HG03064 (cell line): ENCODE results near the gene BASP1.
"Not testable (repeated sequence)": the region's sequence is repeated elsewhere in the genome, so short reads cannot be mapped to it uniquely, and the experiment has no call there.

Experiments used
- ATAC-seq: cut with Tn5 transposase; IDR thresholded peaks from one replicate; pipeline ENCODE4 v1.9.1; 2021; ENCODE audit warnings: low read depth; ENCODE audit not compliant: unreplicated experiment

The BASP1 gene

DNA sequence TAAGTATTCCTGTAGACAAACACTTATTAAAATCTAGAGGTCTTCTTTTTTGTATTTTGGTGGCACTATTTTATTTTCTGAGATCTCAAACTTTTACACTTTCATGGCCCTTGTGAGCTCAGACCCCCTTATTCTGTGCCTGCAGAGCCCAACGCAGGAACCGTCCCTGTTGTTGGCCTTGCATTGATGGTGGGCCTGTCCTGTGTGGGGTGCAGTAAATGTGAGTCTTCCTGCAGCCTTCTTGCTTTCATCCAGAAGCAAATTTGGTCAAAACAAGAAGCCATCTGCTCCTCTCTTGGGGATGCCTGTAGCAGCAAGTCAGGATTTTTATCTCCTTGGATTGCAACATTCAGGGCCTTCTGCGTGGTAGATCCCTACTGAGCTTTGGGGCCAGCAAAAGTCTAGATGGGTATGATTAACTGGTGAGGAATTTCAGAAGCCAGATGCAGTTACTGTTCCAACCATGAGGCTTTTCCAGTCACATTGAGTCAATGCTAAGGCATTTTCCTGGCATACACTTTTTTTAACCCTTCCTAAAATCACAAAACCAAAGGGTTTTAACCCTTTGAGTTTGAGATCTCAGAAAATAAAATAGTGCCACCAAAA, 31.7 kb downstream of the BASP1 start:
- no peak for ATAC-seq

GRCh38 chr5:17249841-17250240, 32.4 kb downstream of the BASP1 start:
- ATAC-seq: not testable (repeated sequence)

DNA sequence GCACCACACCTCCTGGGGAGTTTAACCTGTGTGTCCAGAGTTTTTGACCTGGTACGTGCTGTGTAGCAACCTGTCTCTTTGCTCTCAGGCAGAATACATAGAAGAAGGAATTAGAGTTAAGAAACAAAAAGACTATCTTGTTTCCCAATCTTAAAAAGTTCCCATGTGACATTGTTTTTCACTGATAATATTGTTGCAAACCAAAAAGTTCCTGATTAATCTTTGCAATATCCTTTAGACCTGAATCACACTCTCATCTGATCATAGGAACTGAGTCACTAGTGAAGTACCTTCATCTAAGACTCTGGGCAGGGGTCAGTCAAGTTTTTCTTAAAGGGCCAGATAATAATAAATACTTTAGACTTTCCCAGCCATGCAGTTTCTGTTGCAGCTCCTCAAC, 35.1 kb downstream of the BASP1 start:
- ATAC-seq: no peak

DNA sequence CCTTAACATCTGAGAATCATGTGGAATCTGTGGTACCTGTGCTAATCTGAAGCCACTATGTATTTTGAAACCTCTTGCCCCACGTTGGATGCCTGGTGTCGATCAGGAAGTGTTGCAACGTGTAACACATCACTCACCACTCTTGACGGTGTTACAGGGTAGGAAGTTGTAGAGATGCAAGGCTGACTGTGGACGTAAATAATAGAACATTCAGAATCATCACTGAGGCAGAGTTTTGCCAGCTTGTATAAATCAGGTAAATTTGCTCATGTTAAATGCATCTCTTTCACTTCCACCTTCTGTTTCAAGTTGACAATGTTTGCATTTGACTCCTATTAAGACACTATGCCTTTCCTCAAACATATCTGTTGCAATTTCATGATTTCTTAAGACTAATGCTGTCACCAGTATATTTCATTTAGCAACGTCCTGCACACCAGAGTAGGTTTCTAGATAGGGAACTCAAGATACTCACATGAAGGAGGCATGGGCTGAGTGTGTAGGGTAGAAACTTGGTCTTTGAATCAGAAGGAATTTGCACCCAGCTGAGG, 38.1 kb downstream of the BASP1 start:
- ATAC-seq: peak; percentile 47

DNA sequence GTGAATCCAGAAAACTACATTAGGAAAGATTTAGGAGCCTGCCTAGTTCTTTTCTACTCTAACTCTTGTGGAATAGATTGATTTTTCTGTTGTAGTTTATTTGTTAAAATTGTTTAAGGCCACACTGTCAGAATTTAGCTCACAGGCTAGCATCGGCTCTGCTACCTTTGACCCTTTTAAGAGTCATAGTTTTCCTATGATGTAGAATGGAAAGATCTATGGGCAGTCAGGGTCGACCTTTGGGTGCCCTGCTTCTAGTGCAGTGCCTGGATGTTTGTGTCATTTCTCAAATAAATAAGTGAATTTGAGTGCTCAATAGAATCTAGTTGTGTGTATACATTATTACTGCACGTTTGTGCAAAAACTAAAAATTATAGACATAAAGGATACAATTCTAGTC, 38.7 kb downstream of the BASP1 start:
- no peak for ATAC-seq

DNA sequence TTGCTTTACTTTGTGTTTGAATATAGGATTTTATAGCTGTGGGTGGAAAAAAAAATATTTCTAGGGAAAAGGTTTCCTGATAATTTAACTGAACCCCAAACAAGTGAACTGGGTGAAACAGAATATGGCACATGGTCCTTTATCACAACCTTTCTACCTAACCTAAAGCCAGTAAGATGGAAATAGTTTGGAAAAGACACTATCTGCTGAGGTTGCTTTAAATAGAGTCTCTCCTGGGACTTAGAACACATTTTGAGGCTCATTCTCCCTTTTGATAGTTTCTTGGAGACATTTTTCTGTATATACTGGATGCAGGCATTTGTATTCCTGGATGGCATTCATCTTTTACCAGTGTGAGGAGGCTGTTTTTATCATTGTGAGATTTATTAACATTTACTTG, 39.4 kb downstream of the BASP1 start:
- no peak for ATAC-seq

DNA sequence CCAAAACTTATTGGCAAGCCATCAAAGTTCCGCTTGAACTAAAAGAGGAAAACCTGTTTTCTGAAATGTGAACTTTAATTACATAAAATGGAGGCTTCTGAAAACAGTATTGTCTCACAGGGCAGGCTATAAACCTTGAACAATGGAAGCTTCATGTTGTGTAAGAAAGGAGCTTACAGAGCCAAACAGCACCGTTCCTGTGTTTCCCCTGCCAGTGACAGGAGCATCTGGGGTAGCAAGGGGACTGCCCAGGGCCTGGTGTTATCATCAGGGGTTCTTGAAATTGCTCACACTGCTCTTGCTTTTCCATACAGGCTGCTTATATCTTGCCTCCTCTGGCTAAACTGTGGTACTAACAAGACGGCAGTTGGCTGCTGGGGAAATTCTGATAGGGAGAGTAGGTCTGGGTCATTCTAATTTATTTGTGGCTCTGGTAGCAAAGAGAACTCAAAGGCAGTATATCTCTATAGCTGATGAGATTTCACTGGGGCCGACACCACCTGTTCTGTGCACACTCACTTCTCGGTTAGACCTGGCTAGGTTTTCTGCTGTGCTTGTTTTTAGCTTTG, 40.4 kb downstream of the BASP1 start:
- peak; percentile 67 for ATAC-seq

DNA sequence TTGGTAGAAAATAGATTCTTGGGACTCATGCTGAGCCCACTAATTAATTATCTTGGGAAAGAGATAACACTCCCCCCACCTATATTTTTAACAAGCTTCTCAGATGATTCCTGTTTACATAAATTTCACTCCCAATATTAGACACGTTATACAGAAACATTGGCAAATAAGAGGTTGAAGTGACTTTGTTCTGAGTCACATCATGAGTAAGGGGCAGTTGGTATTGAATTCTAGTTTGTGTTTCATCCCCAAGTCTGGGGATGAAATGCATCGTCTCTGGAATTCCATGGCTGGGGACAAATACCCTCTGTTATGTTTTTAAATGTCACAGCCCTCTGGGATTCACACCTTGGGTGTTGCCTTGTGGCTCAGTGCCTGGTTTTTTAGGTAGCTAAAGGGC, 41.0 kb downstream of the BASP1 start:
- ATAC-seq: no peak

- not testable (repeated sequence) for ATAC-seq
Measured at GRCh38 chr5:17259012-17259411, 41.6 kb downstream of the BASP1 start.

- no peak for ATAC-seq
Measured at GRCh38 chr5:17259630-17260257, 42.3 kb downstream of the BASP1 start.

DNA sequence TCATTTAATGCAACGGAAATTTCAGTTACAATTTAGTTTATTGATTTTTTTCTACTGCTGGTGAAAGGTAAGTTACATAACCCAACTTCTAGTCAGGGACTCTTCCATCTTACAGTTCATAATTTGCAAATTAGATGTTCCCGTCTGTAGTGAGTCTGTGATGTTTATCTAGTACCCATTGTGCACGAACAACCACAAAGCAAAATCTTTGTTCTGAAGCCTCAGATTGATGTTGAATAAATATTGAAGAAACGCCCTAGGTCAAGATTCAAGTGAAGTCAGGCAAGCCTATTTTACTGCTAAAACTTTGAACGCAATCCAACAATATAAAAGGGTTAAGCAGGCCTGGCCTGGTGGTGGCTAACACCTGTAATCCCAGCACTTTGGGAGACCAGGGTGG, 43.1 kb downstream of the BASP1 start:
- no peak for ATAC-seq

- ATAC-seq: no peak
Measured at GRCh38 chr5:17261075-17261474, 43.6 kb downstream of the BASP1 start.

DNA sequence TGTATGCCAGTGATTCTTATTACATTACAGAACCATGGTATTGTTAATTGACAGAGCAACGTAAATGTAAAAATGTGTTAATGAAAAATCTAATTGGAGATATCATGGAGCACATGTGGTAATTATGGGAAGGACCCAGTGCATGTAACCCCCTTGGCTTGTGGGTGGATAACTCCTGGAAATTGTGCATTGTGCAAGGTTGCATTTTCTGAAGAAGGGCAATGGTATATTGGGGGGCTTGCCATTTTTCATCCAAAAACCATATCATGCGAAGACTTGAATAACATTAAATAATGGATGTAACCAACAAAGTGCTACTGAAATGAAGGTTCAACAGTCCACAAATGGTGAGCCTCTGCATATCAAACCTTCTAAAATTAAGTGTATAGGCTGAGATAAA, 47.6 kb downstream of the BASP1 start:
- ATAC-seq: no peak

- no peak for ATAC-seq
Measured at GRCh38 chr5:17267106-17267505, 49.7 kb downstream of the BASP1 start.

GRCh38 chr5:17269201-17269600, 51.8 kb downstream of the BASP1 start:
- ATAC-seq: no peak

- ATAC-seq: no peak
Measured at GRCh38 chr5:17272111-17272510, 54.7 kb downstream of the BASP1 start.

DNA sequence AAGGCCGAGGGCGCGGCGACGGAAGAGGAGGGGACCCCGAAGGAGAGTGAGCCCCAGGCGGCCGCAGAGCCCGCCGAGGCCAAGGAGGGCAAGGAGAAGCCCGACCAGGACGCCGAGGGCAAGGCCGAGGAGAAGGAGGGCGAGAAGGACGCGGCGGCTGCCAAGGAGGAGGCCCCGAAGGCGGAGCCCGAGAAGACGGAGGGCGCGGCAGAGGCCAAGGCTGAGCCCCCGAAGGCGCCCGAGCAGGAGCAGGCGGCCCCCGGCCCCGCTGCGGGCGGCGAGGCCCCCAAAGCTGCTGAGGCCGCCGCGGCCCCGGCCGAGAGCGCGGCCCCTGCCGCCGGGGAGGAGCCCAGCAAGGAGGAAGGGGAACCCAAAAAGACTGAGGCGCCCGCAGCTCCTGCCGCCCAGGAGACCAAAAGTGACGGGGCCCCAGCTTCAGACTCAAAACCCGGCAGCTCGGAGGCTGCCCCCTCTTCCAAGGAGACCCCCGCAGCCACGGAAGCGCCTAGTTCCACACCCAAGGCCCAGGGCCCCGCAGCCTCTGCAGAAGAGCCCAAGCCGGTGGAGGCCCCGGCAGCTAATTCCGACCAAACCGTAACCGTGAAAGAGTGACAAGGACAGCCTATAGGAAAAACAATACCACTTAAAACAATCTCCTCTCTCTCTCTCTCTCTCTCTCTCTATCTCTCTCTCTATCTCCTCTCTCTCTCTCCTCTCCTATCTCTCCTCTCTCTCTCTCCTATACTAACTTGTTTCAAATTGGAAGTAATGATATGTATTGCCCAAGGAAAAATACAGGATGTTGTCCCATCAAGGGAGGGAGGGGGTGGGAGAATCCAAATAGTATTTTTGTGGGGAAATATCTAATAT, 58.1 kb downstream of the BASP1 start:
- ATAC-seq: no peak

DNA sequence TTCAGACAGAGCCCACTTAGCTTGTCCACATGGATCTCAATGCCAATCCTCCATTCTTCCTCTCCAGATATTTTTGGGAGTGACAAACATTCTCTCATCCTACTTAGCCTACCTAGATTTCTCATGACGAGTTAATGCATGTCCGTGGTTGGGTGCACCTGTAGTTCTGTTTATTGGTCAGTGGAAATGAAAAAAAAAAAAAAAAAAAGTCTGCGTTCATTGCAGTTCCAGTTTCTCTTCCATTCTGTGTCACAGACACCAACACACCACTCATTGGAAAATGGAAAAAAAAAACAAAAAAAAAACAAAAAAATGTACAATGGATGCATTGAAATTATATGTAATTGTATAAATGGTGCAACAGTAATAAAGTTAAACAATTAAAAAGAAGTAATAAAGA, 59.0 kb downstream of the BASP1 start:
- ATAC-seq: no peak

GRCh38 chr5:17277907-17278306, 60.5 kb downstream of the BASP1 start:
- peak; percentile 38 for ATAC-seq

- ATAC-seq: no peak
Measured at GRCh38 chr5:17278931-17279330, 61.5 kb downstream of the BASP1 start.

DNA sequence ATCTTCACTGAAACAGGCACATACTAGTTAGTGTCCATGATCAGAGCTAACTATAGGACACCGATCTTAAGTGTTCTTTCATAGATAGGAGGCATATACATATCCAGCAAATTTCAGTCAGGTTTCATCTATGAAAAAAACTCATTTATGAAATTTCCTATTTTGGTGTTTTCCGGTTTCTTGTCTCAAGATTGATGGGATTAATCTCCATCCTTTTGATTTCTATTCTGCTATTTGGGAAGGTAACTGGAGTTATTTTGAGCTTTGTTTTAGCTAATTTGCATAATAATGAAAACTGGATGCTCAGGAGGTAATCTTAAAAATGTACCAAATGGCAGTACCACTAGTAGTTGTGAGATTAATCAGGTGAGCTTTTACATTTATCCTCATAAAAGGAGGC, 62.1 kb downstream of the BASP1 start:
- no peak for ATAC-seq
